Measurements from ENCODE around the gene VASN.

GRCh38 chr16:4332083-4332482, 39.6 kb upstream of the VASN start:
- TF ChIP-seq BRF2 (IDR thresholded peaks at IDR 0.05; ENCODE audit: borderline replicate concordance, insufficient read depth, insufficient read length): no peak
- no peak for TF ChIP-seq ZFP30 (CRISPR knock-in tag; IDR thresholded peaks at IDR 0.05; ENCODE audit: borderline replicate concordance)

All from K562 (cell line).